Prostate gland (tissue), 2 donors: Measurements from ENCODE around the gene PHIP.

ENCODE experiments used
- CTCF ChIP-seq, 4 experiments: fragments of 200-600 bp in 2 of 4; fragments of 450-650 bp in 2 of 4; sonication (generic) in 2 of 4; IDR thresholded peaks; 1 replicate in 3 of 4; 2 replicates in 1 of 4; pipeline ENCODE4 v1.5.1; 2016 to 2019; ENCODE audit warnings: antibody characterized with exemption in 4 of 4, mild to moderate bottlenecking in 2 of 4, moderate library complexity in 2 of 4
- POLR2A ChIP-seq: fragments of 450-650 bp; IDR thresholded peaks from one replicate; pipeline ENCODE4 v1.6.1; 2016; ENCODE audit warnings: antibody characterized with exemption, mild to moderate bottlenecking

GRCh38 chr6:79045966-79046365, 32.1 kb downstream of the PHIP start:
- no peak for TF ChIP-seq CTCF (IDR thresholded peaks at IDR 0.05)
- TF ChIP-seq POLR2A = no peak
